Stimulated activated CD8-positive, alpha-beta memory T cell treated with anti-CD3 and anti-CD28 coated beads, Interleukin-15, amount 100 ng/mL, for 1 hour (primary cell): ENCODE data around the gene SORCS2.

Experiments
- DNase-seq: peaks from one replicate; pipeline ENCODE4 v3.0.0-alpha.2; 2020; ENCODE audit warnings: low read depth

Gene SORCS2

DNA sequence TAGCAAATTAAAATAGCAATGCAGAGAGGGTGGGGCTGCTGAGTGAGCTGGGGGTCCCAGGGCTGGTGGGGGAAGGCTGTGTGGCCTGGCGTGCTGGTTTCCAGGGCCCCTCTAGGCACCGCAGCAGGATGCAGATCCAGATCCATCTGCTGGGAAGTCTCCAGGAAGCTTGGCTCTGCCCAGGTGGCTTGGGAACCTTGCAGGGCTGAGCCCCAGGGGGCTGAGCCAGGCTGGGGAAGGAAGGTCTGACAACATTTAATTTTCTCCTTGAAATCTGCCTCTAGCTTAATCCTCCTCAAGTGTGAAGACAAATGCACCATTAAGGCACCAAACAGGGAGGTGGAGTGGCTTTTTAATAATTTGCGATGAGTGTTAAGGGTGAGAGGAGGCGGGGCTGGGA is 31.7 kb downstream of the SORCS2 start:
- no peak for DNase-seq

- DNase-seq, result no peak
These were observed 32.7 kb downstream of the SORCS2 start for GRCh38 chr4:7224878-7225533.

DNA sequence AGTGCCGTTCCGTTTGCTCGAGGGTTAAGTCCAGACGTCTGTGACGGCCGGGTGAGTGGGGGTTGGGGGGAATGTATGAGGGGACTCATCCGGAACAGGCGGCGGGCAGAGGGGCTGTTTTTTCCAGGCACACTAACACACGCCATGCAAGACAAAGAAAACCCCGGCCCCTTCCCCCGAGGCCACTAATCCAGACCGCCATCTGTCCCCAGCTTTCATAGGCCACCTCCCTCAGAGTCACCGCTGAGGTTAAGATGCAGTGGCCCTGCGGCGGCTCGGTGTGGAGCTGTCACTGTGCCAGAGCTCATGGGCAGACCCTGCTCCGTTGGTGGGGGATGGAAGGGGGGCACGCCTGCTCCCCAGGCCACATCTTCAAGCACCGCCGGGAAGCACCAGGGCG is 34.1 kb downstream of the SORCS2 start:
- DNase-seq, result no peak

GRCh38 chr4:7227008-7227407 is 34.7 kb downstream of the SORCS2 start:
- DNase-seq, result no peak

- no peak for DNase-seq
These were observed 36.4 kb downstream of the SORCS2 start for GRCh38 chr4:7228734-7229133.

DNA sequence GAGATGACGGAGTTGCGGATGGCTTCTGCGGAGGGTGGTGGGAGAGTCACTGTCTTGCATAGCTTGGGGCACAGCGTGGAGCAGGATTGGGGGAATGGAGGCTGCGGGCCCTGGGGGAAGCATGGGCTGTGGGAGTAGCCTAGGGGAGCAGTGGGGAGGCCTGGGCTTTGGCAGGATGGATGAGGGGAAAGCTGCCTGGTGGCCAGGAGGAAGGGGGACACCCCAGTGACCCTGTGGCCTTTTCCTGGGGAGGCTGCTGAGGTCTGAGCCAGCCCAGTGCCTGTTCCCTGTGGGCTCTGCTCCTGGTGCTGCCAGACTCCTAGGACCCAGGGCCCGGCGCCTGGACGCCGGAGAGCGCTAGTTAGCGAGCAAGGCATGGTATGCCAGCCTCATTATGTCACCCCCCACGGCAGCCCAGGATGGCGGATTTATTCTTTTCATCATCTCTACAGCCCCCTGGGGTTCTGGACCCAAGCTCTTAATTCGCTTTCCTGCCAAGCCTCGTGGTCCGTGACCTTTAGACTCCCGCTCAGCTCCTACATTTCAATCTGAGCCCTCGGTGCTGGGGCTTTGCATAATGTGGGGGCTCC is 39.8 kb downstream of the SORCS2 start:
- DNase-seq, result no peak

GRCh38 chr4:7233006-7233580 is 40.8 kb downstream of the SORCS2 start:
- DNase-seq, result no peak

DNA sequence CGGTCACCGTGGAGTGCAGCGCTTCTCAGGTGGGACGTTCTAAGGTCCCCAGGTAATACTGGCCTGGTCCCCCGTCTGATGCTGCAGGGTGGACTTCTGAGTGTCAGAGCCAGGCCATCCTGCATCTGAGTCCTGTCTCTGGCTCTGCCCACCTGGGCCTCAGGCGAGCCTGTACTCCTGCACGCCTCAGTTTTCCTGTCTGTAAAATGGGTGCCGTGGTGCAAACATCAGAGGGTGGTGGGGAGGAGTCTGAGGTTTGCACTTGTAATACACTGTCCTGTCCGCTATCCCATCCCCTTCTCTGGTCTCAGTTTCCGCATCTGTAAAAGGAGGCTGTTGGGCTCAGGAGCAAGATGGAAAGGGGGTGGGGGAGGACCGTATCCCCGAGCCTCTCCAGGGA is 41.3 kb downstream of the SORCS2 start:
- no peak for DNase-seq

GRCh38 chr4:7234355-7235029 is 42.2 kb downstream of the SORCS2 start:
- DNase-seq, result no peak

- no peak for DNase-seq
These were observed 42.7 kb downstream of the SORCS2 start for GRCh38 chr4:7235030-7235380.

- no peak for DNase-seq
These were observed 44.5 kb downstream of the SORCS2 start for GRCh38 chr4:7236847-7237246.

DNA sequence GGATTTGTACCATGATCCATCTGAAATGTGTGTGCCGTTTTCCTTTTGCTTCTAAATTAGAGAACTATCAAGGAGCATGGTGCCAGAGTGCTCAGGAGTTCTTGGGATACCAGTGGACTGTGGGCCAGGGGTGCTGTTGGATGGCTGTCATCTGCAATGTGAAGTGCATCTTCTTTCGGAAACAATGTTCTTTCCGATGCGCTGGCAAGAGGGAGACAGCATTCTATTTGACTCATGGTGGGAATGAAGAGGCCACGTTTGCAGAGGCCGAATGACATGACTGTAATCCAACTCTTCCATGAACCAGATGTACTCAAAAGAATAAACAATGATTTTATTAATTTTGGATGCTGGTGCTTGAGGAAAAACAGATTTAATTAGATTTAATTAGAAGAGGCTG is 45.5 kb downstream of the SORCS2 start:
- no peak for DNase-seq

DNA sequence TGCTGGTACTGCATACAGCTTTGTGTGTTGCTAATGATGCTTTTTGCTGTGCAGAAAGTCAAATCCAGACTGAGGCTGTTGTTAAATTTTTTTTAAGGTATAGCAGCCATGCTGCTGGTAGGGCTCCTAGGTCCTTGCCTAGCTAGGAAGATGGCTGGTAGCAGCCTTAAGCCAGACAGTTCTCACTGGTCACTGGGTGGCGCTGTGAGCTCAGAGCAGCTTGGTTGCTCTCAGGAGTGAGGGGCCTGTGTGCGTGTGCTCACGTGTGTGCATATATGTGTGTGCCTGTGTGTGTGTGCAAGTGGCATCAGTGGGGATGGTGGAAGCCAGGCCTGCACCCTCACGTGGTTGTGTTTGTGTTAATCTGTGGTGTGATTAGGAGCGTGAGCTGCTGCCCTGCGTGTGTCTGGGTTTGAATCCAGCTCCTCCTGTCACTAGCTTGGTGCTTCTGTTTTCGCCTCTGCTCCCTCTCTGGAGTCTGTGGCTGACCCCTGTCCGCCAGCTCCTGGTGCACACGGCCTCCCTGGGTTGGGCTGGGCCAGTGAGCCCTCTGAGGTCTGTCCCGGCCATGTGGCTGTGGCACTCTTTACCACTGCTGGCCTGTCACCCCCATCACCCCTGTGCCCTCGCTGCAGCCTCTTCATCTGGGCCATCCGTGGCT is 46.1 kb downstream of the SORCS2 start:
- DNase-seq, result no peak

DNA sequence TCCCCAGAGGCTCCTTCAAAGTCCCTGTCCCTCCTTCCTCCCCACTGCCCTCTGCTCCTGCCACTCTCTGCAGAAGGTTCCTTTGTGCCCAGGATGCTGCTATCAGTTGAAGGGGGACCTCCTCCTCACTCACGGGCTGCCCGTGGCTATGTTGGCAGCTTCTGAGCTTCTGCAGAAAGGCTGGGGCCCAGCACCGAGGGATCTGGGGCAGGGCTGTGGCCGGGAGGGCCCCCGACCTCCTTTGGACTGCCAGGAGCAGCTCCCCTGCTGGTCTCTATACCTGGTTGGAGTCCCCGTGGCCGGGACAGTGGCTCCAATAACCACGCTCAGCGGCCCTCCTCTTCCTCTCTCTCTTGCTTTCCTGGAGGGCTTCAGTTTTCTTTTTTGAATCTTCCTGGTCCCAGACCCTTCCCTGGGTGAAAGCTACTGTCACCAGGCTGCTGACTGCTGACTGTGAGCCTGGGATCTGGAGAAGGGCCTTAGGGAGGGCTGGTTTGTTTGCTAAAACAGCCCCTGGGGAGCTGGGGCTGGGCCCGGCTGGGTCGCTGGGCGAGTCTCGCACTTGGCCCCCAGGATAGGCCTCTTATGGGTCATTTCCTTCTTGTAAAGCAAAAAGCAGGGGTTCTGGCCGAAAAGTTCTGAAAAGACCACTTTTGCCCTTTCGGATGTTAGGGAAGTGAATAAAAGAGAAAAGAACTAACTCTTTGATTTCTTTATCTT is 46.9 kb downstream of the SORCS2 start:
- DNase-seq, result no peak

GRCh38 chr4:7239844-7240243 is 47.5 kb downstream of the SORCS2 start:
- no peak for DNase-seq

GRCh38 chr4:7240306-7240705 is 48.0 kb downstream of the SORCS2 start:
- no peak for DNase-seq

DNA sequence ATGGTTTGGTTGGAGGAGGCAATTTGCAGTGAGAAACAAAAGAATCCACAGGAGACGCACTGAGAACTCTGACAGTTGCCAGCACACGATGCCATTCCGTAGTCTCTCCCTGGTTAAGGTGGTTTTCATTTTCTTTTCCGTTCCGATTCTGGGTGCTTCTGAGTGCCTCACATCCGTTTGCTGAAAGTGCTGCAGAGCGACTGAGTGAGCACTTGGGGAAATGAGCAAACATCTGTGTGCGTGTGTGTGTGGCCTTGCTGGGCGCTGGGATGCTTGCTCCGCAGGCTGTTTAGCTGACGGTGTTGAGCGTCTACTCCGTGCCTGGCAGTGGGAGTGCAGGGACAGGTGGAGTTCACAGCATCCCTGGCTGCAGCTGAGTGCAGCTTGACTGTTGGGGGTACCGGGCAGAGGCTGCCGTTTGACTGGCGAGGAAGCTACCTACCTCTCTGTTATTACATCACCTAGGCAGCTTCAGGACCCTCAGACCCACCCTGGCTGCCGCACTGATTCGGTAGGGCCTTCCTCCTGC is 49.3 kb downstream of the SORCS2 start:
- DNase-seq, result no peak

DNA sequence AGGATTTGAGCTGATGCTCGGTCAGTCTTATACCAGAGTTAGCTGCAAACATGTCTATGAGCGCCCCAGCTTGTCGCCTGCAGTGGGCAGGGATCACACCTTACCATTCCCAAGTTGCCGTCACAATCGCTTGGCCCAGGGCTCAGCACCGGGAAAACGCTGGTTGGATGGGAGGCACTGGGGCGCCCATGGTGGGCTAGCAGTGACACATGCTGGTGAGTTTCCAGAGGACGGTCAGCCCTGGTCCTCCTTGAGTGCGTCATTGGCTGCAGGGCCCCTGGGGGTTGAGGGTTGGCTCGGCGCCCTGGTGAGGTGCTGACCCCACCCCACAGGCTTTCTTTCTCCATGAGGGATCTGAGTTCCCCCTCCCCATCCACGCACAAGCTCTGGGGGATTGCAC is 50.4 kb downstream of the SORCS2 start:
- no peak for DNase-seq

GRCh38 chr4:7243609-7244330 is 51.4 kb downstream of the SORCS2 start:
- no peak for DNase-seq

DNA sequence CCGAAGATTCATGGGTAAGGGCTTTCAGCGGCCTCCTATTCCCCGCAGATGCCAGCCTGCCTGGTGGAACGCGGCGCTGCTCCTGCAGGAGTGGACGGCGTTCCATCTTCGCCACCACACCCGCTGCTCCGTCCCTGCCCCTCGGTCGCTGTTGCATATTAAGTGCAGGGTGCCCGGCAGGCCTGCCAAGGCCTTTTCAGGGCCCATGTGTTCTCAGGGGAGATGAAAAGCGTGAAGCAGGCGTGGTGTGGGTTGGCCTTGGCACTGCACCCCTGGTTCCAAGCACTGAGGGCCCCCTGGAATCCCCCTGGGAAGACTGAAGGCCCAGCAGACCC is 52.0 kb downstream of the SORCS2 start:
- no peak for DNase-seq

DNA sequence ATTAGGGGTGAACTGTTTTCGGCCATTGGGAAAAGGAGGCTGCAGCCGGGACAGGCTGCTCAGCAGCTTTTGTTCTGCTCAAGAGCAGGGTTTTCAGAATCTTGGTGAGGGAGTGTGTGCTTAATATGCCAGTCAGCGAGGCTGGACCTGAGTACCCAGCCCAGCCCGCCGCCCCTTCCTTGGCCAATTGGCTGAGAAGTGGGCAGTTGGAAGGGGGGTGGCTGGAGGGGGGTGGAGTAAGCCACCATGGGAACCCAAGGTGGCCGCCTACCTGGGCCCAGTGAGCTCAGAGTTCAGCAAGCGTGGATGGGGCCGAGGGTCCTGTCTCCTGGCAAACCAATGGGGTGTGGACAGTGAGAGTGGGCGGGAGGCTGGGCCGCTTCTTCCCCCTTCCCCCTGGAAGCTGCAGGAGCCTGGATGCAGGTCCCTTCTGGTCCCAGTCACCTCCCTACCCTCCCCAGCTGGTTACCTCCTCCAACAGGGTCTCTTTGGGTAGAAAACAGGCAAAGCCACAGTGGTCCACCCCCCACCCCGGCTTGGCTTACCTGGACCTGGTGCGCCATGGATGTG is 52.5 kb downstream of the SORCS2 start:
- no peak for DNase-seq
